Neutrophil (primary cell): ENCODE data around the gene GABBR2.

ENCODE experiments used
- H3K27ac ChIP-seq: fragments of 200-600 bp; sonication (generic); 2 replicates; pipeline ENCODE4 v1.5.1; 2016; ENCODE audit warnings: mild to moderate bottlenecking, moderate library complexity
- H3K27me3 ChIP-seq: fragments of 200-600 bp; sonication (generic); 2 replicates; pipeline ENCODE4 v1.6.0; 2016; ENCODE audit warnings: mild to moderate bottlenecking
- H3K36me3 ChIP-seq: fragments of 200-600 bp; sonication (generic); 2 replicates; pipeline ENCODE4 v1.5.1; 2017
- H3K4me1 ChIP-seq, 2 experiments: fragments of 200-600 bp in 1 of 2; sonication (generic) in 1 of 2; 1 replicate in 1 of 2; 2 replicates in 1 of 2; pipeline versions ENCODE4 v1.5.1 to v1.6.1; 2013 to 2016; ENCODE audit warnings: low read depth in 1 of 2, low read length in 1 of 2, mild to moderate bottlenecking in 1 of 2, moderate library complexity in 1 of 2; ENCODE audit not compliant: control insufficient read depth in 1 of 2, insufficient read depth in 1 of 2
- H3K4me3 ChIP-seq, 2 experiments: fragments of 200-600 bp in 1 of 2; sonication (generic) in 1 of 2; 1 replicate in 1 of 2; 2 replicates in 1 of 2; pipeline ENCODE4 v1.5.1; 2013 to 2016; ENCODE audit warnings: low read depth in 1 of 2, low read length in 1 of 2, mild to moderate bottlenecking in 1 of 2, moderate library complexity in 1 of 2
- H3K9me3 ChIP-seq: fragments of 200-600 bp; sonication (generic); 2 replicates; pipeline ENCODE4 v1.5.1; 2016
- TF ChIP-seq, protein P1 (sequence below): fragments of 200-600 bp; sonication (generic); IDR thresholded peaks from 2 replicates; pipeline ENCODE4 v1.5.1; 2016; ENCODE audit warnings: antibody characterized with exemption

Gene GABBR2

GRCh38 chr9:98700801-98701200, 7.9 kb downstream of the GABBR2 start:
- Histone ChIP-seq H3K4me3 (no peak overlapping the region), H3K9me3 (no peaks in the 10 kb centered on the region), H3K36me3 (no peaks in the 10 kb centered on the region), H3K4me1 (no peaks in the 10 kb centered on the region), H3K27me3 (peaks cover 91% of the 10 kb centered on the region), H3K27ac (no peak overlapping the region)
- TF ChIP-seq, protein P1, sequence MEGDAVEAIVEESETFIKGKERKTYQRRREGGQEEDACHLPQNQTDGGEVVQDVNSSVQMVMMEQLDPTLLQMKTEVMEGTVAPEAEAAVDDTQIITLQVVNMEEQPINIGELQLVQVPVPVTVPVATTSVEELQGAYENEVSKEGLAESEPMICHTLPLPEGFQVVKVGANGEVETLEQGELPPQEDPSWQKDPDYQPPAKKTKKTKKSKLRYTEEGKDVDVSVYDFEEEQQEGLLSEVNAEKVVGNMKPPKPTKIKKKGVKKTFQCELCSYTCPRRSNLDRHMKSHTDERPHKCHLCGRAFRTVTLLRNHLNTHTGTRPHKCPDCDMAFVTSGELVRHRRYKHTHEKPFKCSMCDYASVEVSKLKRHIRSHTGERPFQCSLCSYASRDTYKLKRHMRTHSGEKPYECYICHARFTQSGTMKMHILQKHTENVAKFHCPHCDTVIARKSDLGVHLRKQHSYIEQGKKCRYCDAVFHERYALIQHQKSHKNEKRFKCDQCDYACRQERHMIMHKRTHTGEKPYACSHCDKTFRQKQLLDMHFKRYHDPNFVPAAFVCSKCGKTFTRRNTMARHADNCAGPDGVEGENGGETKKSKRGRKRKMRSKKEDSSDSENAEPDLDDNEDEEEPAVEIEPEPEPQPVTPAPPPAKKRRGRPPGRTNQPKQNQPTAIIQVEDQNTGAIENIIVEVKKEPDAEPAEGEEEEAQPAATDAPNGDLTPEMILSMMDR, result no peak

GRCh38 chr9:98698856-98699255, 9.9 kb downstream of the GABBR2 start:
- Histone ChIP-seq H3K4me3 (no peak overlapping the region), H3K36me3 (no peaks in the 10 kb centered on the region), H3K27me3 (peaks cover 89% of the 10 kb centered on the region), H3K9me3 (no peaks in the 10 kb centered on the region), H3K27ac (no peak overlapping the region), H3K4me1 (no peaks in the 10 kb centered on the region)
- TF ChIP-seq, protein P1, result no peak

DNA sequence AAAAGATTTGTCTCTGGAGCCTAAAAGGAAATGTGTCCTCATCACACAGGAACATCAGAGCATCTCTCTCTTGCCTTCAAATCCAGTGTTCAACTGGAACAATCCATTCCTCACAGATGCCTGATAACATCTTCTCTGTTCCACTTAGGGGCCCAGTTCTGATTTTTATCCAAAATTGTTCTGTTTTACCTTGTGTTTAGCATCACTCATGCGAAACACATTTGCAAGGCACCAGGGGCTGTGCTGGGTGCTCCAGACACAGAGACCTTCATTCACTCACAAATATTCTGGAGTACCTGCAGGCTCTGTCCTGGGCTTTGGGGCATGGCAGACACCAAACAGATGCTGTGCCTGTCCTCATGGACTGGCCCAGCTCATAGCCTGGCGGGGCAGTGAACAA, 13.8 kb downstream of the GABBR2 start:
- TF ChIP-seq, protein P1, result no peak
- H3K36me3 ChIP-seq, result no peaks in the 10 kb centered on the region
- peaks cover 66% of the 10 kb centered on the region for H3K27me3 ChIP-seq

DNA sequence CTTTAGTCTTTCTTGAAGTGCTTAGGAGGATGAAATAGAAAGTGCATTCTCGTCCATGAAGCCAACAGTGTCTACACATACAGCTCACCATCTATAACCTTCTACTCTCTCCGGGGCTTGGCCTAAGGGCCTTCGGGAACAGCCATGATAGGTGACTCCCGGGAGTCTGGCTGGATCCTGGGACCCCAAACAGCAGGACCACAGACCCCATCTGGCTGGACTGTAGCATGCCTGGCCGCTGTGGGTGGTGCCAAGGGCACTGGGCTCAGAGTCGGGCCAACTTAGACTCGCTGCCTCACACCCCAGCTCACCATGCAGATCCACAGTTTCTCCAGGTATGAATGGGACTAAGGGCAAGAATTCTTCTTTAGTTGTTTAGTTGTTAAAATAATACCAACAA, 16.3 kb downstream of the GABBR2 start:
- TF ChIP-seq, protein P1, result no peak

More for the DNA sequence above, 13.8 kb downstream of the GABBR2 start:
- no peaks in the 10 kb centered on the region for H3K9me3 ChIP-seq
- no peaks in the 10 kb centered on the region for H3K4me1 ChIP-seq
- no peak overlapping the region for H3K4me3 ChIP-seq
- no peak overlapping the region for H3K27ac ChIP-seq

DNA sequence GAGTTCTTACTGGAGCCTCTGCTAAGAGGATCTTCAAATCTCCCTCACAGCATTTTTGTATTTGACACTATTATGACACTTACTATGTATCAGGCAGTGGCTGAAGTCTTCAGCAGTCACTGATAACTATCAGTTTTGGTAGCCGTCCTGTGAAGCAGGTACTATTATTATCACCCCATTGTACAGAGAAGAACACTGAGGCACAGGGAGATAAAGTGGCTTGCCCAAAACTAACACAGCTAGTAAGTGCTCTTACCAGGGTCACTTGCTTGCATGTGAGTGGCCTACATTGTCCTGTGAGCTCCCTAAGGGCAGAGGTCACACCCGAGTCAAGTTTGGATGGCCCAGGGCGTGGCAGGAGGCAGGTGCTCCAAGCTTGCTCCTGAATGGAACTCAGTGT, 16.8 kb downstream of the GABBR2 start:
- Histone ChIP-seq H3K4me1 (no peaks in the 10 kb centered on the region), H3K4me3 (no peak overlapping the region), H3K36me3 (no peaks in the 10 kb centered on the region), H3K27me3 (peaks cover 46% of the 10 kb centered on the region), H3K9me3 (no peaks in the 10 kb centered on the region), H3K27ac (no peak overlapping the region)
- TF ChIP-seq, protein P1, result no peak

More for the DNA sequence above, 16.3 kb downstream of the GABBR2 start:
- peaks cover 48% of the 10 kb centered on the region for H3K27me3 ChIP-seq
- H3K9me3 ChIP-seq, result no peaks in the 10 kb centered on the region
- H3K4me1 ChIP-seq, result no peaks in the 10 kb centered on the region
- H3K4me3 ChIP-seq, result no peak overlapping the region
- H3K36me3 ChIP-seq, result no peaks in the 10 kb centered on the region
- H3K27ac ChIP-seq, result no peak overlapping the region

- TF ChIP-seq, protein P1, result no peak
- Histone ChIP-seq H3K4me1 (no peaks in the 10 kb centered on the region), H3K4me3 (no peak overlapping the region), H3K36me3 (no peaks in the 10 kb centered on the region), H3K9me3 (no peaks in the 10 kb centered on the region), H3K27ac (no peak overlapping the region), H3K27me3 (peaks cover 37% of the 10 kb centered on the region)
Measured at GRCh38 chr9:98690686-98691085, 18.0 kb downstream of the GABBR2 start.
